Mesendoderm (in vitro differentiated cells): Measurements from ENCODE around the gene OXNAD1.

Experiments used
- DNase-seq: peaks from one replicate; pipeline ENCODE4 v3.0.0; 2013
- H2AK5ac ChIP-seq: 2 replicates; pipeline ENCODE4 v1.6.1; 2013; ENCODE audit warnings: low read length, inconsistent platforms
- H2BK120ac ChIP-seq: 2 replicates; pipeline ENCODE4 v1.6.1; 2013; ENCODE audit warnings: low read depth, mild to moderate bottlenecking, low read length, moderate library complexity, mixed read lengths
- H2BK15ac ChIP-seq: replicated peaks from 2 replicates; pipeline ENCODE4 v1.6.1; 2013; ENCODE audit warnings: low read depth, mild to moderate bottlenecking, moderate library complexity
- H2BK5ac ChIP-seq: 2 replicates; pipeline ENCODE4 v1.6.1; 2013; ENCODE audit warnings: low read length, inconsistent platforms
- H3K18ac ChIP-seq: 2 replicates; pipeline ENCODE4 v1.6.1; 2013; ENCODE audit warnings: mild to moderate bottlenecking, low read length, mixed read lengths
- H3K23ac ChIP-seq: one replicate; pipeline ENCODE4 v1.6.1; 2013; ENCODE audit warnings: low read length
- H3K27ac ChIP-seq: 2 replicates; pipeline ENCODE4 v1.5.1; 2013; ENCODE audit warnings: low read depth, mild to moderate bottlenecking, inconsistent platforms, low read length, moderate library complexity
- H3K27me3 ChIP-seq: 2 replicates; pipeline ENCODE4 v1.6.1; 2013; ENCODE audit warnings: low read length, control low read depth, mild to moderate bottlenecking, inconsistent platforms; ENCODE audit not compliant: insufficient read depth, poor library complexity
- H3K36me3 ChIP-seq: 2 replicates; pipeline ENCODE4 v1.6.1; 2013; ENCODE audit warnings: low read length, inconsistent platforms; ENCODE audit not compliant: control insufficient read depth, insufficient read depth
- H3K4ac ChIP-seq: one replicate; pipeline ENCODE4 v1.6.1; 2013; ENCODE audit warnings: low read depth, mild to moderate bottlenecking, low read length, moderate library complexity
- H3K4me1 ChIP-seq: 2 replicates; pipeline ENCODE4 v1.6.1; 2013; ENCODE audit warnings: low read depth, low read length, inconsistent platforms; ENCODE audit not compliant: control insufficient read depth
- H3K4me2 ChIP-seq: 2 replicates; pipeline ENCODE4 v1.6.1; 2013; ENCODE audit warnings: low read length
- H3K4me3 ChIP-seq: 2 replicates; pipeline ENCODE4 v1.5.1; 2013; ENCODE audit warnings: mild to moderate bottlenecking, low read length
- H3K56ac ChIP-seq: one replicate; pipeline ENCODE4 v1.6.1; 2013; ENCODE audit warnings: low read length
- H3K79me1 ChIP-seq: 2 replicates; pipeline ENCODE4 v1.6.1; 2013; ENCODE audit warnings: low read length, inconsistent platforms
- H3K79me2 ChIP-seq: 2 replicates; pipeline ENCODE4 v1.6.1; 2013; ENCODE audit warnings: mild to moderate bottlenecking, low read length; ENCODE audit not compliant: control insufficient read depth, insufficient read depth
- H3K9ac ChIP-seq: 2 replicates; pipeline ENCODE4 v1.6.1; 2013; ENCODE audit warnings: low read length, inconsistent platforms
- H4K5ac ChIP-seq: one replicate; pipeline ENCODE4 v1.6.1; 2013; ENCODE audit warnings: low read length
- H4K8ac ChIP-seq: one replicate; pipeline ENCODE4 v1.6.1; 2013; ENCODE audit warnings: low read depth, mild to moderate bottlenecking, control low read depth, low read length, moderate library complexity
- WGBS: extraction: QIAGEN DNeasy Blood & Tissue Kit; methylation state at CpG from one replicate; pipeline ENCODE4 v1.1.7; 2013; ENCODE audit warnings: low lambda C conversion rate, missing lambda C conversion rate; ENCODE audit not compliant: insufficient coverage; ENCODE audit errors: extremely low coverage; 5-methylcytosine and 5-hydroxymethylcytosine counted together

Gene OXNAD1

DNA sequence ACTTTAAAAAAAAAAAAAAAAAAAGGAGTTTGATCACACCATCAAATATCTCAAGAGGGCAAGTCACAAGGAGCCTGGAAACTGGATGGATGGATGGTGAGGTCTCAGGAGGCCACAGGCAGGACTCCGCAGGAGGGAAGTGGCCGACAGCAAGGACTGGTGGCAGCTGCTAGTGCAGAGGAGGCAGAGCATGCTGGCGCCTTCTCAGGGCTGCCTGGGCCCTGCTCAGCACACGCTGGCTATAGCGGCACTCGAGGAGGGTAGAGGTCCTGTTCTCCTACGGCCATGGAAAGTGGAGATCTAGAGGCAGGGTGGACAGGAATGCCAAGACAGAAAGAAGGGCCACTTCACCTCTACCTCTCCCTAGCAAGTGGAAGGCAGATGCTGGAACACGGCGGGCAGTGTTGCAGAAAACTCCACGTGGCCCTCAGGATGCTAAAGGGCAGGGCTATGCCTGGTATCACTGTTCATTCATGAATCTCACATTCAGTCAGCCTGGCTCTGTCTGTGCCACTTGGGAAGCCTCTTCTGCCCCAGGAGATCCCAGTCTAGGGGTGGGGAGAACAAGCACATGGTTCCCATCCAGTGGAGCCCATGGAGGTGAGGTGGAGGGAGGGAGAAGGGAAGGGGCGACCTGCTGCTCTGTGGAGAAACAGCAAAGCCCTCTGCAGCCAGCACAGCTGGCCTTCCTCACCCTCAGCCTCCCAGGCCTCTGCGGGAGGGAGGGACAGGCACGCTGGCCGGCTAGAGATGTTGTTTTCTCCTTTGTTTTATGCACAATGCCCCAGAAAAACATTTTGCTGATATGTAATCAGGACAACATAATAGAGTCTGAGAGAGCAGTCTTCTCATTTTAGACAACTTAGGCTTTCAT lies 71.0 kb downstream of the OXNAD1 start:
- no peaks in the 10 kb centered on the region for H3K4me1 ChIP-seq
- H3K36me3 ChIP-seq = no peaks in the 10 kb centered on the region
- no peak overlapping the region for H2AK5ac ChIP-seq
- H3K4ac ChIP-seq = no peak overlapping the region
- no peak for DNase-seq
- H2BK15ac ChIP-seq = no peak overlapping the region
- no peaks in the 10 kb centered on the region for H3K79me2 ChIP-seq
- H3K79me1 ChIP-seq = no peaks in the 10 kb centered on the region
- no peak overlapping the region for H3K27ac ChIP-seq
- H3K4me2 ChIP-seq = no peak overlapping the region
- H3K4me3 ChIP-seq = no peak overlapping the region
- H3K9ac ChIP-seq = no peak overlapping the region
- no peaks in the 10 kb centered on the region for H3K27me3 ChIP-seq
- no peak overlapping the region for H3K18ac ChIP-seq
- H4K5ac ChIP-seq = no peak overlapping the region
- no peak overlapping the region for H3K23ac ChIP-seq
- no peak overlapping the region for H3K56ac ChIP-seq
- WGBS = no CpG with 5 or more reads among the region's 14 CpGs
- no peak overlapping the region for H4K8ac ChIP-seq
- no peak overlapping the region for H2BK120ac ChIP-seq
- no peak overlapping the region for H2BK5ac ChIP-seq

DNA sequence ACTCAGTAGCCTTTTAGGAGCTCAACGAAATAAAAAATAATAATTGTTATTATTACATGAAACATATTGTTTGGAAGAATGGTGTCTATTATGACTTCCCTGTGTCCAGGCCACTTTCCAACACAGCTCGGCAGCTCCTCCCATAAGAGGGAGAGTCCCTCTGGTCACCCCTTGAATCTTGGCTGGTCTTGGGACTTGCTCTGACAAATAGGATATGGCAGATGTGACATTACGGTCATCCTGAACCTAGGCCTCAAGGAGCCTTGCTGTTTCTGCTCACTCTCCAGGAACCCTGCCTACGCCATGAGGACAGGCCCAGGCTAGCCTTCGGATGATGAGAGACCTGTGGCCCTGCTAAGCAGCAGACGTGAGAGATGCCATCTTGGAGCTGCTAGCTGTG lies 71.8 kb downstream of the OXNAD1 start:
- no peak overlapping the region for H3K23ac ChIP-seq
- H3K36me3 ChIP-seq = no peaks in the 10 kb centered on the region
- no CpG with 5 or more reads among the region's 6 CpGs for WGBS
- H4K8ac ChIP-seq = no peak overlapping the region
- H3K27ac ChIP-seq = no peak overlapping the region
- no peaks in the 10 kb centered on the region for H3K27me3 ChIP-seq
- no peak overlapping the region for H2BK15ac ChIP-seq
- H2BK5ac ChIP-seq = no peak overlapping the region
- H3K56ac ChIP-seq = no peak overlapping the region
- H2BK120ac ChIP-seq = no peak overlapping the region
- no peaks in the 10 kb centered on the region for H3K79me2 ChIP-seq
- H2AK5ac ChIP-seq = no peak overlapping the region
- H3K4me1 ChIP-seq = no peaks in the 10 kb centered on the region
- H3K4me2 ChIP-seq = no peak overlapping the region
- H4K5ac ChIP-seq = no peak overlapping the region
- H3K9ac ChIP-seq = no peak overlapping the region
- DNase-seq = no peak
- no peak overlapping the region for H3K4me3 ChIP-seq
- no peak overlapping the region for H3K4ac ChIP-seq
- no peaks in the 10 kb centered on the region for H3K79me1 ChIP-seq
- no peak overlapping the region for H3K18ac ChIP-seq

DNA sequence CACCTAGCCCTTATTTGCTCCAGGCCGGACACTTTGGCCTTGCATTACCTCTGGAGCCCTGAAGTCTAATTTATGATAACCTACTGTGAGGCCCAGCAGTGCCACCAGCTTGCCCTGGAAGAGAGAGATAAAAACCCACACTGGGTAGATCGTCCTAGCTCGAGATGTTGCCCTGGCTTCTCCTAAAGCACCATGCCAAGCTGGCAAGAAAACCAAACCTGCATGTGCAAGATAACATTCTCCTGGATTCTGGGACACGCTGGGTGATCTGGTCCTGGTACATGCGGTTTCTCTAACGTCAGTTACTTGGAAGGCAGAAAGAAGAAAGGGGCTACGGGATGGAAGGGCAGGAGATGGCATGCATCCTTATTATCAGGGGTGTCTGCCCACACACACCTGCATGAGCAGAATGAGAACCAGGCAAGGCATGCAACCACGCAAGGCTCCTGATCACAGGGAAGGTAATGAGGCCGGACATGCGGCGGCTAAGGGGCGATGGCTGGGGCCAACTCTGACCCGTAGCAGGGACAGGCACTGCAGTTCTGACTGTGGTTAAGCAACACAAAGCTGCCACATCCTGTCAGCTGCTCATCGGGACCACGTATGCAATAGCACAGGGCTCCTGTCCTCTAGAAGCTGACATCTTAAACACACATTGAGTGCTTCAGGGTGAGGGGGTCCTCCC lies 73.0 kb downstream of the OXNAD1 start:
- Histone ChIP-seq H3K36me3 (no peaks in the 10 kb centered on the region), H3K79me2 (no peaks in the 10 kb centered on the region), H2BK120ac (no peak overlapping the region), H3K79me1 (no peaks in the 10 kb centered on the region), H4K5ac (no peak overlapping the region), H2BK15ac (no peak overlapping the region), H3K27me3 (no peaks in the 10 kb centered on the region), H3K18ac (no peak overlapping the region), H3K9ac (no peak overlapping the region), H3K23ac (no peak overlapping the region), H3K56ac (no peak overlapping the region), H3K27ac (no peak overlapping the region), H2BK5ac (no peak overlapping the region), H3K4ac (no peak overlapping the region), H3K4me2 (no peak overlapping the region), H4K8ac (no peak overlapping the region), H3K4me3 (no peak overlapping the region), H2AK5ac (no peak overlapping the region), H3K4me1 (no peaks in the 10 kb centered on the region)
- no peak for DNase-seq
- no CpG with 5 or more reads among the region's 15 CpGs for WGBS

DNA sequence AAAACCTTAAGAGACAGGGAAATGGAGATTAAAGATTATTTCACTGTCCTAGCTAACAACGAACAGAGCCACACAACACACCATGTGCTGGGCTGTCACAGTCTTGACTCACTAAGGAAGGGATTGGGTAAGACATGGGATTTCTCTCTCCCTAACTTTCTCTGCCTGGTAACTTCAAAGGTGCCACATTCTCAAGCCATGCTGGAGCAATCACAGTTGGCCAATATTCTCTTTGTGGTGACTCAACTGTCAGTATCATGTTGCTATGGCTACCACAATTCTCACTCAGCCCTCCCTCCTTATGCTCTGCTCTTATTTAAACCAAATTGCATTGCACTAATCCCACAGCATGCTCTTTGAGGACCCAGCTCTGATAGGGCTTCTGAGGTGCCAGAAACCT lies 74.0 kb downstream of the OXNAD1 start:
- Histone ChIP-seq H3K4me2 (no peak overlapping the region), H3K4me1 (no peaks in the 10 kb centered on the region), H4K5ac (no peak overlapping the region), H3K56ac (no peak overlapping the region), H3K23ac (no peak overlapping the region), H2BK15ac (no peak overlapping the region), H2BK120ac (no peak overlapping the region), H4K8ac (no peak overlapping the region), H3K9ac (no peak overlapping the region), H3K79me1 (no peaks in the 10 kb centered on the region), H3K4me3 (no peak overlapping the region), H3K36me3 (no peaks in the 10 kb centered on the region), H3K27ac (no peak overlapping the region), H2AK5ac (no peak overlapping the region), H3K4ac (no peak overlapping the region), H3K18ac (no peak overlapping the region), H3K27me3 (no peaks in the 10 kb centered on the region), H2BK5ac (no peak overlapping the region), H3K79me2 (no peaks in the 10 kb centered on the region)
- peak; percentile 91 for DNase-seq
- no CpG with 5 or more reads among the region's 1 CpG for WGBS

DNA sequence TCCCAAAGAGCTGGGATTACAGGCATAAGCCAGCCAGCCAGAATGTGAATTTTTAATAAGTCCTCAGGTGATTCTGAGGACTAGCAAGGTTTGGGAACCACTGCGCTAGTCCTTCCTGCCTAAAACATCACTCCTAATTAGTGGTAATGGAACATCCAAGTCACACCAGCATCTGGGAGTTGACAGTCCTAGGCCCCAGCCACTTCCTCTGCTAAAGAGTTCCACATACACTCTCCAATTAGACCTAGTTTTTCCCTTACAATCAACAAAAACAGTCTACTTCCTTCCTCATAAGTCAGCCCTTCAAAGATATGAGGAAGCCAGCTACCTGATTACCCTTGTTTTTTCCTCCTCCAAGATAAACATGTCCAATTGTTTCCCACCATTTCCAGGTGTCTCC lies 78.1 kb downstream of the OXNAD1 start:
- H3K23ac ChIP-seq = no peak overlapping the region
- H2AK5ac ChIP-seq = no peak overlapping the region
- no peaks in the 10 kb centered on the region for H3K4me1 ChIP-seq
- no peak overlapping the region for H4K8ac ChIP-seq
- H3K79me1 ChIP-seq = no peaks in the 10 kb centered on the region
- no peaks in the 10 kb centered on the region for H3K79me2 ChIP-seq
- H3K4me2 ChIP-seq = no peak overlapping the region
- H3K18ac ChIP-seq = no peak overlapping the region
- no peak overlapping the region for H2BK5ac ChIP-seq
- H3K4me3 ChIP-seq = no peak overlapping the region
- WGBS = no CpG with 5 or more reads among the region's 1 CpG
- H3K56ac ChIP-seq = no peak overlapping the region
- no peak overlapping the region for H4K5ac ChIP-seq
- H2BK15ac ChIP-seq = no peak overlapping the region
- no peak for DNase-seq
- H3K27me3 ChIP-seq = no peaks in the 10 kb centered on the region
- H2BK120ac ChIP-seq = no peak overlapping the region
- no peak overlapping the region for H3K9ac ChIP-seq
- H3K36me3 ChIP-seq = no peaks in the 10 kb centered on the region
- no peak overlapping the region for H3K4ac ChIP-seq
- no peak overlapping the region for H3K27ac ChIP-seq
